HepG2 (cell line): ENCODE results near the gene ZNF284. TPM values are rescaled to one million over a fixed set of nuclear protein-coding genes. Genes with fewer than 3 reads are reported as not detected.

Experiments
- CENPT ChIP-seq: sonication (generic); formaldehyde crosslinking; IDR thresholded peaks from 2 replicates; pipeline ENCODE4 v1.8.0; 2022; ENCODE audit warnings: low read depth, mild to moderate bottlenecking, moderate library complexity, missing genetic modification reagents
- DMAP1 ChIP-seq: IDR thresholded peaks from 2 replicates; pipeline ENCODE4 v1.6.1; 2016
- EP300 ChIP-seq, 3 experiments: sonication (generic) in 1 of 3; formaldehyde crosslinking in 1 of 3; IDR thresholded peaks; 2 replicates each; pipeline versions ENCODE4 v1.5.1 to v1.6.1; 2011 to 2020; ENCODE audit warnings: low read depth in 2 of 3, low read length in 2 of 3, borderline replicate concordance in 1 of 3, improper control_type of control experiment in 1 of 3, mild to moderate bottlenecking in 1 of 3, missing genetic modification reagents in 1 of 3, moderate library complexity in 1 of 3
- FOXA1 ChIP-seq, 2 experiments: fragments of 450-650 bp in 1 of 2; sonication (generic) in 1 of 2; formaldehyde crosslinking in 1 of 2; IDR thresholded peaks; 2 replicates each; pipeline versions ENCODE4 v1.4.0 to v1.6.1; 2016 to 2020; ENCODE audit warnings: missing genetic modification reagents in 1 of 2
- FOXK2 ChIP-seq: fragments of 450-650 bp; IDR thresholded peaks from 2 replicates; pipeline ENCODE4 v1.6.1; 2016
- GABPB1 ChIP-seq: IDR thresholded peaks from 2 replicates; pipeline ENCODE4 v1.6.1; 2016; ENCODE audit warnings: mild to moderate bottlenecking, missing genetic modification reagents, moderate library complexity, missing compliant biosample characterization
- GFI1 ChIP-seq: sonication (generic); formaldehyde crosslinking; IDR thresholded peaks from 2 replicates; pipeline ENCODE4 v1.5.0; 2020; ENCODE audit warnings: missing genetic modification reagents, mild to moderate bottlenecking, borderline replicate concordance
- HNRNPK ChIP-seq: fragments of 200-400 bp; formaldehyde crosslinking; IDR thresholded peaks from 2 replicates; pipeline ENCODE4 v1.6.1; 2018; ENCODE audit warnings: low read length, low read depth, moderate library complexity, mild to moderate bottlenecking; ENCODE audit not compliant: poor library complexity, severe bottlenecking
- IKZF4 ChIP-seq: sonication (generic); formaldehyde crosslinking; IDR thresholded peaks from 2 replicates; pipeline ENCODE4 v1.5.1; 2020; ENCODE audit warnings: borderline replicate concordance, mild to moderate bottlenecking, low read depth, missing genetic modification reagents; ENCODE audit errors: not compliant biosample characterization
- MTF2 ChIP-seq: sonication (generic); formaldehyde crosslinking; IDR thresholded peaks from 2 replicates; pipeline ENCODE4 v1.5.0; 2020; ENCODE audit warnings: missing genetic modification reagents, borderline replicate concordance
- NFYC ChIP-seq: IDR thresholded peaks from 2 replicates; pipeline ENCODE4 v1.6.1; 2016; ENCODE audit warnings: missing genetic modification reagents, missing compliant biosample characterization
- NR2F2 ChIP-seq: IDR thresholded peaks from 2 replicates; pipeline ENCODE4 v1.6.1; 2012; ENCODE audit warnings: low read depth, inconsistent platforms, borderline replicate concordance
- POLR2G ChIP-seq: fragments of 200-400 bp; formaldehyde crosslinking; IDR thresholded peaks from 2 replicates; pipeline ENCODE4 v1.6.1; 2018; ENCODE audit warnings: mild to moderate bottlenecking, low read depth, low read length, moderate library complexity
- PTBP1 ChIP-seq: fragments of 200-400 bp; formaldehyde crosslinking; IDR thresholded peaks from 2 replicates; pipeline ENCODE4 v1.6.1; 2018; ENCODE audit warnings: low read length, low read depth; ENCODE audit not compliant: poor library complexity, severe bottlenecking
- SIN3B ChIP-seq: fragments of 150-350 bp; IDR thresholded peaks from 2 replicates; pipeline ENCODE4 v1.6.1; 2014; ENCODE audit warnings: low read length
- SP5 ChIP-seq: IDR thresholded peaks from 2 replicates; pipeline ENCODE4 v1.6.1; 2016; ENCODE audit warnings: low read depth, borderline replicate concordance
- TMF1 ChIP-seq: sonication (generic); formaldehyde crosslinking; IDR thresholded peaks from 2 replicates; pipeline ENCODE4 v1.8.1; 2022; ENCODE audit warnings: low read depth, missing genetic modification reagents
- YEATS2 ChIP-seq: sonication (generic); formaldehyde crosslinking; IDR thresholded peaks from 2 replicates; pipeline ENCODE4 v1.4.0; 2020; ENCODE audit warnings: missing genetic modification reagents, borderline replicate concordance
- ZC3H4 ChIP-seq: sonication (generic); formaldehyde crosslinking; IDR thresholded peaks from 2 replicates; pipeline ENCODE4 v1.4.0; 2020; ENCODE audit warnings: missing genetic modification reagents, borderline replicate concordance
- ZFP1 ChIP-seq: IDR thresholded peaks from 2 replicates; pipeline ENCODE4 v1.6.1; 2016
- ZNF224 ChIP-seq: sonication (generic); formaldehyde crosslinking; IDR thresholded peaks from 2 replicates; pipeline ENCODE4 v1.5.0; 2020; ENCODE audit warnings: mild to moderate bottlenecking, missing genetic modification reagents
- ZNF431 ChIP-seq: sonication (generic); formaldehyde crosslinking; IDR thresholded peaks from 2 replicates; pipeline ENCODE4 v1.9.0; 2022; ENCODE audit warnings: missing genetic modification reagents, low read depth, mild to moderate bottlenecking, borderline replicate concordance
- ZNF724P ChIP-seq: sonication (generic); formaldehyde crosslinking; IDR thresholded peaks from 2 replicates; pipeline ENCODE4 v1.8.0; 2022; ENCODE audit warnings: missing genetic modification reagents, borderline replicate concordance
- ZNF775 ChIP-seq: sonication (generic); formaldehyde crosslinking; IDR thresholded peaks from 2 replicates; pipeline ENCODE4 v1.4.0; 2020; ENCODE audit warnings: missing genetic modification reagents, mild to moderate bottlenecking, moderate library complexity, borderline replicate concordance
- ZNF790 ChIP-seq: sonication (generic); formaldehyde crosslinking; IDR thresholded peaks from 2 replicates; pipeline ENCODE4 v1.8.0; 2022; ENCODE audit warnings: missing genetic modification reagents, mild to moderate bottlenecking, borderline replicate concordance
- ZNF891 ChIP-seq: sonication (generic); formaldehyde crosslinking; IDR thresholded peaks from 2 replicates; pipeline ENCODE4 v1.5.0; 2020; ENCODE audit warnings: mild to moderate bottlenecking, missing genetic modification reagents
- polyA plus RNA-seq, 8 experiments: library from polyadenylated mRNA; depleted of rRNA in 3 of 8; stranded (reverse) in 7 of 8; unstranded in 1 of 8; fragments of >200 nt; fragmentation: Illumina TruSeq in 4 of 8; extraction: Trizol in 4 of 8; gene quantifications; 2 replicates each; pipeline versions ENCODE4 v1.2.1 to v1.2.3, GENCODE V29; 2011 to 2016; ENCODE audit warnings: low read depth in 4 of 8, missing spikeins in 1 of 8, mixed read lengths in 1 of 8; ENCODE audit not compliant: insufficient read depth in 1 of 8
- total RNA-seq, 5 experiments: library from RNA; depleted of rRNA; stranded (reverse); fragments of >200 nt; fragmentation: Illumina TruSeq; extraction: Trizol; gene quantifications; 2 replicates each; pipeline ENCODE4 v1.2.3, GENCODE V29; 2016; ENCODE audit warnings: low read depth in 1 of 5
- TF ChIP-seq, protein P1 (sequence below): sonication (generic); formaldehyde crosslinking; IDR thresholded peaks from 2 replicates; pipeline ENCODE4 v1.4.0; 2020; ENCODE audit warnings: mild to moderate bottlenecking, missing genetic modification reagents
- TF ChIP-seq, protein P2 (sequence below): sonication (generic); formaldehyde crosslinking; IDR thresholded peaks from 2 replicates; pipeline ENCODE4 v1.4.0; 2020; ENCODE audit warnings: missing genetic modification reagents, borderline replicate concordance

Gene ZNF284
- total and polyA plus RNA-seq, 2 of the 13 experiments (the other 11 are each of a cell fraction or from before 2014, with no cell fraction given) = 1.2 to 2.3 TPM

DNA sequence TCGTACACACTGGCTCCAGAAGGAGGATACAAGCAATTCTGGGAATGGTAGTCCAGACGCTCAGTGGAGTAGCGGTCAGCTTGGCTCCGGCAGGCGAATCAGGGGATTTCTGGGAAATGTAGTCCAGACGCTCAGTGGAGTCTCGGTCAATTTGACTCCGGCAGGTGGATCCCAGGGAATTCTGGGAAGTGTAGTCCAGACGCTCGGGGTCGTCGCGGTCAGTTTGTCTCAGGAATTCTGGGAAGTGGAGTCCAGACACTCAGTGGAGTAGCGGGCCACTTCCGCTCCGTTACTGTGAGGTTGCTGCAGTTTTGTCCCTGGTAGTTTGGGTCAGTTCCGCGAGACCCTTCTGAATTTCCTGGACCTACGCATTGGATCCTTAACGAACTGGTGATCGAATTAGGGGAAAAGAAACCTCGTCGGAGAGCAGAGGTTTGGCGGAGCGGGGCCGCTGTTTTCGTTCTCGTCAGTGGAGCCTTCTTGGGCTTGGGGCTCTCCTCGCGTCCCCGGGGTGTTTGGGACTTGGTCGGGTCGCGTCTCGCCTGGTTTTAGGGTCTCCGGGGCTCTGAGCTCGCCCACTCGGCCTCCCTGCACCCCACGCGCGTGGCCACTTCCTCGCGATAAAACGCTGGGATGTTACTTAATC lies 41.3 kb downstream of the ZNF284 start, which contains the start of gene ZNF225 (continued):
- TF ChIP-seq ZC3H4 (CRISPR knock-in tag) = no peak
- no peak for TF ChIP-seq CENPT (CRISPR knock-in tag)
- peak in 1 of 2 experiments; percentile 27; a peak in 1 of 4 replicates for TF ChIP-seq EP300 (IDR thresholded peaks at IDR 0.05; ENCODE audit: low read depth in 2 of 2, low read length in 2 of 2)
- TF ChIP-seq EP300 (CRISPR knock-in tag; IDR thresholded peaks at IDR 0.05; ENCODE audit: borderline replicate concordance) = no peak
- TF ChIP-seq POLR2G = peak; percentile 72
- no peak for TF ChIP-seq ZNF775
- no peak for TF ChIP-seq MTF2 (CRISPR knock-in tag)
- no peak for TF ChIP-seq ZNF724P
- no peak for TF ChIP-seq SP5 (CRISPR knock-in tag)
- no peak for TF ChIP-seq PTBP1
- TF ChIP-seq, protein P1, sequence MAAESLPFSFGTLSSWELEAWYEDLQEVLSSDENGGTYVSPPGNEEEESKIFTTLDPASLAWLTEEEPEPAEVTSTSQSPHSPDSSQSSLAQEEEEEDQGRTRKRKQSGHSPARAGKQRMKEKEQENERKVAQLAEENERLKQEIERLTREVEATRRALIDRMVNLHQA (CRISPR knock-in tag) = no peak
- TF ChIP-seq FOXK2 = no peak
- TF ChIP-seq ZNF431 (CRISPR knock-in tag) = no peak
- TF ChIP-seq, protein P2, sequence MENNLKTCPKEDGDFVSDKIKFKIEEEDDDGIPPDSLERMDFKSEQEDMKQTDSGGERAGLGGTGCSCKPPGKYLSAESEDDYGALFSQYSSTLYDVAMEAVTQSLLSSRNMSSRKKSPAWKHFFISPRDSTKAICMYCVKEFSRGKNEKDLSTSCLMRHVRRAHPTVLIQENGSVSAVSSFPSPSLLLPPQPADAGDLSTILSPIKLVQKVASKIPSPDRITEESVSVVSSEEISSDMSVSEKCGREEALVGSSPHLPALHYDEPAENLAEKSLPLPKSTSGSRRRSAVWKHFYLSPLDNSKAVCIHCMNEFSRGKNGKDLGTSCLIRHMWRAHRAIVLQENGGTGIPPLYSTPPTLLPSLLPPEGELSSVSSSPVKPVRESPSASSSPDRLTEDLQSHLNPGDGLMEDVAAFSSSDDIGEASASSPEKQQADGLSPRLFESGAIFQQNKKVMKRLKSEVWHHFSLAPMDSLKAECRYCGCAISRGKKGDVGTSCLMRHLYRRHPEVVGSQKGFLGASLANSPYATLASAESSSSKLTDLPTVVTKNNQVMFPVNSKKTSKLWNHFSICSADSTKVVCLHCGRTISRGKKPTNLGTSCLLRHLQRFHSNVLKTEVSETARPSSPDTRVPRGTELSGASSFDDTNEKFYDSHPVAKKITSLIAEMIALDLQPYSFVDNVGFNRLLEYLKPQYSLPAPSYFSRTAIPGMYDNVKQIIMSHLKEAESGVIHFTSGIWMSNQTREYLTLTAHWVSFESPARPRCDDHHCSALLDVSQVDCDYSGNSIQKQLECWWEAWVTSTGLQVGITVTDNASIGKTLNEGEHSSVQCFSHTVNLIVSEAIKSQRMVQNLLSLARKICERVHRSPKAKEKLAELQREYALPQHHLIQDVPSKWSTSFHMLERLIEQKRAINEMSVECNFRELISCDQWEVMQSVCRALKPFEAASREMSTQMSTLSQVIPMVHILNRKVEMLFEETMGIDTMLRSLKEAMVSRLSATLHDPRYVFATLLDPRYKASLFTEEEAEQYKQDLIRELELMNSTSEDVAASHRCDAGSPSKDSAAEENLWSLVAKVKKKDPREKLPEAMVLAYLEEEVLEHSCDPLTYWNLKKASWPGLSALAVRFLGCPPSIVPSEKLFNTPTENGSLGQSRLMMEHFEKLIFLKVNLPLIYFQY (CRISPR knock-in tag) = peak; percentile 71; the same call in 1 of the 2 replicates
- TF ChIP-seq GABPB1 (CRISPR knock-in tag) = peak; percentile 96
- TF ChIP-seq GFI1 = no peak; the same call in 1 of the 2 replicates
- TF ChIP-seq SIN3B = no peak
- no peak for TF ChIP-seq ZNF790
- TF ChIP-seq TMF1 (CRISPR knock-in tag) = peak; percentile 44; the same call in 1 of the 2 replicates
- 0 out of 2 replicates have a peak, but pooled peaks have one; percentile 31 for TF ChIP-seq NR2F2
- TF ChIP-seq IKZF4 (CRISPR knock-in tag) = no peak
- no peak for TF ChIP-seq ZFP1 (CRISPR knock-in tag)
- no peak for TF ChIP-seq DMAP1
- no peak for TF ChIP-seq FOXA1 (IDR thresholded peaks at IDR 0.05)
- no peak for TF ChIP-seq FOXA1 (CRISPR knock-in tag; IDR thresholded peaks at IDR 0.05)
- TF ChIP-seq ZNF891 = no peak; the same call in 1 of the 2 replicates
- no peak for TF ChIP-seq ZNF224
- TF ChIP-seq NFYC (CRISPR knock-in tag) = peak; percentile 75
- peak; percentile 77; the same call in 1 of the 2 replicates for TF ChIP-seq YEATS2 (CRISPR knock-in tag)
- TF ChIP-seq HNRNPK = no peak
